Endothelial cell of umbilical vein (primary cell): Measurements from ENCODE around the gene PXN. TPM values are rescaled to one million over a fixed set of nuclear protein-coding genes. Genes with fewer than 3 reads are reported as not detected.

Source experiments
- BruUV-seq: library from RNA; stranded (reverse); fragments of 400-500 nt; replicated peaks from 2 replicates; lab custom pipeline; 2021; lab: Mats Ljungman, UMichigan
- CTCF ChIA-PET: fragments of 300-600, 350-600 bp; sonication (Branson Sonifier 250); formaldehyde crosslinking; loops from one replicate; lab custom pipeline; 2021; ENCODE audit warnings: antibody characterized with exemption, inconsistent platforms; lab: Charles Lee
- POLR2A ChIA-PET: fragments of 300-600, 350-600 bp; sonication (Branson Sonifier 250); formaldehyde crosslinking; loops from one replicate; lab custom pipeline; 2021; ENCODE audit warnings: antibody characterized with exemption, inconsistent platforms; lab: Charles Lee
- DNase-seq: peaks from one replicate; pipeline ENCODE4 v3.0.0-alpha.2; 2011; ENCODE audit warnings: low read depth, low spot score
- FAIRE-seq: peaks from 2 replicates; lab custom pipeline; 2011; peaks lifted over from hg19 to GRCh38; lab: Jason Lieb, UNC
- H2AFZ ChIP-seq: 2 replicates; pipeline ENCODE4 v1.6.0; 2012; ENCODE audit warnings: low read depth, low read length, control low read depth, inconsistent platforms
- H3K27ac ChIP-seq: 2 replicates; pipeline ENCODE4 v1.5.1; 2011; ENCODE audit warnings: low read depth, mild to moderate bottlenecking, control low read depth, low read length, moderate library complexity; ENCODE audit not compliant: insufficient read depth
- H3K27me3 ChIP-seq, 2 experiments: 2 replicates each; pipeline versions ENCODE4 v1.6.0 to v1.6.1; 2011; ENCODE audit warnings: low read length in 2 of 2, mixed read lengths in 1 of 2; ENCODE audit not compliant: control insufficient read depth in 2 of 2, insufficient read depth in 2 of 2
- H3K36me3 ChIP-seq, 2 experiments: 2 replicates in 1 of 2; 3 replicates in 1 of 2; pipeline ENCODE4 v1.5.1; 2011; ENCODE audit warnings: low read length in 2 of 2, mild to moderate bottlenecking in 1 of 2, moderate library complexity in 1 of 2; ENCODE audit not compliant: control insufficient read depth in 2 of 2, insufficient read depth in 2 of 2; ENCODE audit errors: extremely low read depth in 1 of 2
- H3K4me1 ChIP-seq: 3 replicates; pipeline ENCODE4 v1.5.1; 2011; ENCODE audit warnings: mild to moderate bottlenecking, low read length; ENCODE audit not compliant: control insufficient read depth, insufficient read depth; ENCODE audit errors: extremely low read depth
- H3K4me2 ChIP-seq: 2 replicates; pipeline ENCODE4 v1.6.1; 2011; ENCODE audit warnings: low read length, control low read depth, mixed read lengths; ENCODE audit not compliant: insufficient read depth
- H3K4me3 ChIP-seq, 3 experiments: fragments of 200-600 bp in 1 of 3; sonication (generic), shearing (Covaris generic) in 1 of 3; replicated peaks in 1 of 3; 2 replicates each; pipeline ENCODE4 v1.5.1; 2011 to 2016; ENCODE audit warnings: control low read depth in 3 of 3, low read length in 3 of 3, mild to moderate bottlenecking in 2 of 3, inconsistent platforms in 1 of 3, low read depth in 1 of 3, moderate library complexity in 1 of 3; ENCODE audit not compliant: insufficient read depth in 1 of 3
- H3K79me2 ChIP-seq: 2 replicates; pipeline ENCODE4 v1.6.0; 2012; ENCODE audit warnings: low read length, inconsistent platforms; ENCODE audit not compliant: control insufficient read depth, insufficient read depth
- H3K9ac ChIP-seq: replicated peaks from 2 replicates; pipeline ENCODE3; 2011; ENCODE audit warnings: low read length, control low read depth; ENCODE audit not compliant: insufficient read depth; ENCODE audit errors: extremely low read depth
- H3K9me1 ChIP-seq: replicated peaks from 3 replicates; pipeline ENCODE4 v1.6.0; 2011; ENCODE audit warnings: mild to moderate bottlenecking, low read length; ENCODE audit not compliant: control insufficient read depth, insufficient read depth; ENCODE audit errors: extremely low read depth
- H3K9me3 ChIP-seq: replicated peaks from 2 replicates; pipeline ENCODE4 v1.5.1; 2012; ENCODE audit warnings: low read length, inconsistent platforms; ENCODE audit not compliant: control insufficient read depth, insufficient read depth
- H4K20me1 ChIP-seq: replicated peaks from 2 replicates; pipeline ENCODE3; 2011; ENCODE audit warnings: mild to moderate bottlenecking, low read length; ENCODE audit not compliant: control insufficient read depth, insufficient read depth; ENCODE audit errors: extremely low read depth
- EZH2 ChIP-seq: IDR thresholded peaks from 2 replicates; pipeline ENCODE4 v1.6.1; 2012; ENCODE audit warnings: borderline replicate concordance, low read depth, mild to moderate bottlenecking, moderate library complexity, low read length, inconsistent platforms; ENCODE audit not compliant: severe bottlenecking
- FOS ChIP-seq: IDR thresholded peaks from 2 replicates; pipeline ENCODE4 v1.6.1; 2011; ENCODE audit warnings: mild to moderate bottlenecking, low read length, moderate library complexity, borderline replicate concordance; ENCODE audit not compliant: insufficient read depth
- GATA2 ChIP-seq: IDR thresholded peaks from 2 replicates; pipeline ENCODE4 v1.7.0; 2011; ENCODE audit warnings: low read depth, mild to moderate bottlenecking, moderate library complexity, mixed read lengths, low read length; ENCODE audit not compliant: insufficient read length, insufficient read depth
- JUN ChIP-seq: IDR thresholded peaks from 2 replicates; pipeline ENCODE4 v1.6.1; 2011; ENCODE audit warnings: borderline replicate concordance, low read depth; ENCODE audit not compliant: insufficient read length, insufficient read depth
- MYC ChIP-seq: IDR thresholded peaks from one replicate; pipeline ENCODE4 v1.6.1; 2011; ENCODE audit warnings: mild to moderate bottlenecking, low read depth, low read length
- POLR2A ChIP-seq: IDR thresholded peaks from 2 replicates; pipeline ENCODE4 v1.6.1; 2012; ENCODE audit warnings: low read depth, mild to moderate bottlenecking, control low read depth, low read length
- POLR2AphosphoS5 ChIP-seq: IDR thresholded peaks from 2 replicates; pipeline ENCODE4 v1.6.1; 2012; ENCODE audit warnings: low read depth, mild to moderate bottlenecking, control low read depth, low read length, moderate library complexity; ENCODE audit not compliant: insufficient read depth
- dilution Hi-C: fragments of 300-500 bp; cut with MboI; formaldehyde crosslinking; loops from one replicate; pipeline ENCODE4 v1.15.0; 2019; ENCODE audit warnings: low sequenced_read_pairs; ENCODE audit not compliant: extremely low pct_ligation_motif_present
- intact Hi-C: fragments of 100-400 bp; cut with micrococcal nuclease; formaldehyde crosslinking; loops from one replicate; pipeline ENCODE4 v1.10.0; 2022
- polyA plus RNA-seq, 4 experiments: library from polyadenylated mRNA; depleted of rRNA in 3 of 4; stranded (reverse) in 3 of 4; unstranded in 1 of 4; fragments of >200 nt; gene quantifications; 2 replicates each; pipeline versions ENCODE4 v1.2.1 to v1.2.3, GENCODE V29; 2011 to 2012; ENCODE audit warnings: missing spikeins in 1 of 4
- total RNA-seq: library from RNA; stranded (reverse); gene quantifications from 2 replicates; pipeline ENCODE4 v1.2.3, GENCODE V29; 2021
- TF ChIP-seq, protein P1 (sequence below): IDR thresholded peaks from 2 replicates; pipeline ENCODE4 v1.6.1; 2011; ENCODE audit not compliant: insufficient read depth, insufficient read length
- TF ChIP-seq, protein P2 (sequence below), 2 donors: IDR thresholded peaks; 1 replicate in 1 of 2; 2 replicates in 1 of 2; pipeline ENCODE4 v1.5.1; 2011; ENCODE audit warnings: low read length in 2 of 2, mild to moderate bottlenecking in 2 of 2, moderate library complexity in 2 of 2, control low read depth in 1 of 2, inconsistent platforms in 1 of 2, low read depth in 1 of 2; ENCODE audit not compliant: insufficient read depth in 1 of 2; ENCODE audit errors: extremely low read depth in 1 of 2

The PXN gene
- total and polyA plus RNA-seq, 2 donors (not counting 3 experiments of a cell fraction or from before 2014, with no cell fraction given): 132 to 258 TPM

DNA sequence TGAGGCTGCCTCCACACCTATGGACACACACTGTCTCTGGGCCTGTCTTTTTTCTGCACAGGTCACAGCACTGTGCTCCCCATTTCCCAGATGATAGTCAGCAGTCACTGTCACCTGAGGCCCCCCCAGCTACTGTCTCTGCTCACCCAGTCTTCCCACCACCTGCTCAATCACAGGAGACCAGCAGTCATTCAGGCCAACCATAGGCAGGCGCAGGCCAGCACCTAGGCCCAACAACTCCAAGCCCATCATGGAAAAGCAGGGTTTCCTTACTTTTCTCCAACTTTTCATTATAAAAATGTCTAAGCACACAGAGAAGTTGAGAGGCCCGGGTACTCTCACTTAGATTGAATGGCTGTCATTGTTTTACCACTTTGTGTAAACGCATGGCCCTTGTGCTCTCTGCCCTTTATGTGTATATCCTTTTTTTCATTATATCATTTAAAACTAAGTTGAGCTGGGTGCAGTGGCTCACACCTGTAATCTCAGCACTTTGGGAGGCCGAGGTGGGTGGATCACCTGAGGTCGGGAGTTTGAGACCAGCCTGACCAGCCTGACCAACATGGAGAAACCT lies 7.1 kb downstream of the PXN start:
- H3K4me3 ChIP-seq: no peak overlapping the region
- peak overlapping the region; percentile 96 for H3K27ac ChIP-seq
- TF ChIP-seq, protein P1, sequence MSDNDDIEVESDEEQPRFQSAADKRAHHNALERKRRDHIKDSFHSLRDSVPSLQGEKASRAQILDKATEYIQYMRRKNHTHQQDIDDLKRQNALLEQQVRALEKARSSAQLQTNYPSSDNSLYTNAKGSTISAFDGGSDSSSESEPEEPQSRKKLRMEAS: no peak
- TF ChIP-seq GATA2 (no peak), JUN (no peak), MYC (no peak), EZH2 (no peak), POLR2A (no peak), FOS (no peak), POLR2AphosphoS5 (no peak)
- TF ChIP-seq, protein P2, sequence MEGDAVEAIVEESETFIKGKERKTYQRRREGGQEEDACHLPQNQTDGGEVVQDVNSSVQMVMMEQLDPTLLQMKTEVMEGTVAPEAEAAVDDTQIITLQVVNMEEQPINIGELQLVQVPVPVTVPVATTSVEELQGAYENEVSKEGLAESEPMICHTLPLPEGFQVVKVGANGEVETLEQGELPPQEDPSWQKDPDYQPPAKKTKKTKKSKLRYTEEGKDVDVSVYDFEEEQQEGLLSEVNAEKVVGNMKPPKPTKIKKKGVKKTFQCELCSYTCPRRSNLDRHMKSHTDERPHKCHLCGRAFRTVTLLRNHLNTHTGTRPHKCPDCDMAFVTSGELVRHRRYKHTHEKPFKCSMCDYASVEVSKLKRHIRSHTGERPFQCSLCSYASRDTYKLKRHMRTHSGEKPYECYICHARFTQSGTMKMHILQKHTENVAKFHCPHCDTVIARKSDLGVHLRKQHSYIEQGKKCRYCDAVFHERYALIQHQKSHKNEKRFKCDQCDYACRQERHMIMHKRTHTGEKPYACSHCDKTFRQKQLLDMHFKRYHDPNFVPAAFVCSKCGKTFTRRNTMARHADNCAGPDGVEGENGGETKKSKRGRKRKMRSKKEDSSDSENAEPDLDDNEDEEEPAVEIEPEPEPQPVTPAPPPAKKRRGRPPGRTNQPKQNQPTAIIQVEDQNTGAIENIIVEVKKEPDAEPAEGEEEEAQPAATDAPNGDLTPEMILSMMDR (IDR thresholded peaks at IDR 0.05; ENCODE audit: extremely low read depth in 1 of 2, insufficient read depth in 1 of 2, low read depth in 1 of 2, low read length in 2 of 2): no peak
- H3K9me3 ChIP-seq: no peaks in the 10 kb centered on the region
- no peaks in the 10 kb centered on the region for H4K20me1 ChIP-seq
- dilution Hi-C loops: no loop called here
- ChIA-PET CTCF (interaction anchor here (1.9 to 33.5 kb wide), 4 partner anchors 1 to 57 kb away, joined by 9 to 1402 read pairs (median 906); partner anchors contain the start of genes PXN and RPLP0), POLR2A (interaction anchor here (0.7 to 4.0 kb wide), 3 partner anchors 28 to 58 kb away, joined by 8 to 59 read pairs (median 43); partner anchors contain the start of genes RNU4-2 and RPLP0)
- H3K27me3 ChIP-seq: no peaks in the 10 kb centered on the region
- BruUV-seq: no TSS peak
- DNase-seq: no peak
- FAIRE-seq: no peak
- intact Hi-C loops: no loop called here
- peaks cover 88% of the 10 kb centered on the region for H3K79me2 ChIP-seq
- peaks cover 80% of the 10 kb centered on the region for H3K4me1 ChIP-seq
- no peaks in the 10 kb centered on the region for H3K9me1 ChIP-seq
- H3K36me3 ChIP-seq: peaks cover 0 to 4% of the 10 kb centered on the region in 2 experiments
- H2AFZ ChIP-seq: no peak overlapping the region
- H3K9ac ChIP-seq: no peak overlapping the region
- peak overlapping the region; percentile 31 for H3K4me2 ChIP-seq
